Kidney glomerular epithelial cell (primary cell): ENCODE data around the gene CD109.
"Not testable (repeated sequence)": the region's sequence is repeated elsewhere in the genome, so short reads cannot be mapped to it uniquely, and the experiment has no call there.

Experiments
- DNase-seq: peaks from one replicate; lab custom pipeline; 2025; lab: John Stamatoyannopoulos, UW

The CD109 gene

DNA sequence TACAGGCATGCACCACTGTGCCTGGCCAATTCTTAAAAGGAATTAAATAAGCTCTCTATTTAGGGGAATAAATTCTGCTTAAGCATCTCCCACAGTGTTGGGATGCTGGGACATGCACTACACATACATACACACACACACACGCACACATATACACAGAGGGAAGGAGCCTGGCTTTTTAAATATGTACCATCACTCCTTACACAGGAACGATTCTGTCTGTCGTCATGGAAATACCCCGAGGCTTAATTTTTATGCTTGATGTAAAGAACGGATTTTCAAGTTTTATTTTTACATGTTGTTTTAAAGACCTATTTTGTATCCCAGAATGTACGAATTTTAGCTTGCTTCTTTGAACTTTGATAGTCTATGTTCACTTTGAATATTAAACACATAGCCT lies 95.3 kb downstream of the CD109 start:
- no peak for DNase-seq

- no peak for DNase-seq
These were observed 96.7 kb downstream of the CD109 start for GRCh38 chr6:73792738-73793137.

DNA sequence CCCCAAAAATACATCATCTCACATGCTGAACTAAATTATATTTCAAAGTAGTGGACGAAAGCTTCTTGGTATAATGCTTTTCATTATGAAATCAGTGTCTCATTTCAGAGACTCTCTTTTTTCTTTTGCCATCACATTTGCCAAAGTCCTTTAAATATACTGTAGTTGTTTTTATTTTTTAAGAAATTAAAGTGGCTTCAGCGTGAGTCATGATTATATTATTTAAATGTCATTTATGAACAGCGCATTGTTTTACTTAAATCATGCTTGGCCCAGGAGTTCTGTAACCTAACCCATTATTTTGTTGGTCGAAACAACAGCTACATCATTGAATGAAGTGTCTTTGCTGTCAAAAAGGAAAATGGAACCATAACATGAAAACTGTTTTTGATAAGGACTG lies 100.9 kb downstream of the CD109 start:
- no peak for DNase-seq

DNA sequence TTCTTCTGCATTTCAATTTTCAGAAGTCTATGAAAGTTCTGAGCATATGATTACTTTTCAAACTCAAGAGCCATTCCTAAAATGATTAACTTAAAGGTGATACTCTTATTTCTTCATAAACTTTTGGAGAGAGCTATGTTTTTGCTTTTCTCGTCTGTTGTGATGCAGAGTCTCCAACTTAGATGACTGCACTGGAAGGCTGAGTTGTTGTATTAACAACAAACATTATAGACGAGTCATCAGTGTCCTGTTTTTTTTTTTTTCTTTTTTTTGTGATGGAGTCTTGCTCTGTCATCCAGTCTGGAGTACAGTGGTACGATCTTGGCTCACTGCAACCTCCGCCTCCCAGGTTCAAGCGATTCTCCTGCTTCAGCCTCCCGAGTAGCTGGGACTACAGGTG lies 101.9 kb downstream of the CD109 start:
- DNase-seq: no peak

DNA sequence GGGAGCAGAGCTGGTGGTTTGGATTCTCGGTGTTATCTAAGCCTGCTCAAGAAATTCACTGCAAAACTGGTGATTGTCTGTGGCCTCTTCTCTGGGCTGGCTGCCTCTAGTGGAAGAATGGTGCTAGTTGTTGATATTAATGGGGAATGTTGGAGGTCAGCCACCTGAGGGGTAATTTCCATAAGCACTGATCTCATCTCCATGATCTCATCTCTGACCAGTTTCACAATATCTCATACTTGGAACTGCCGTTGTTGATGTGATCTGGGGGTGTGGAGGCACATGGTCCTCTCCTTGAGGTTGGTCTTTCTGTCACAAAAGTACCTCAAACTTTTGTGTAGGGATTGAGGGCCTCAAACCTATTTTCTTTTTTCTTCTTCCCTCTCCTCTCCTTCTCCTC lies 102.6 kb downstream of the CD109 start:
- DNase-seq: peak; percentile 73

- DNase-seq: no peak
These were observed 105.0 kb downstream of the CD109 start for GRCh38 chr6:73800997-73801396.

DNA sequence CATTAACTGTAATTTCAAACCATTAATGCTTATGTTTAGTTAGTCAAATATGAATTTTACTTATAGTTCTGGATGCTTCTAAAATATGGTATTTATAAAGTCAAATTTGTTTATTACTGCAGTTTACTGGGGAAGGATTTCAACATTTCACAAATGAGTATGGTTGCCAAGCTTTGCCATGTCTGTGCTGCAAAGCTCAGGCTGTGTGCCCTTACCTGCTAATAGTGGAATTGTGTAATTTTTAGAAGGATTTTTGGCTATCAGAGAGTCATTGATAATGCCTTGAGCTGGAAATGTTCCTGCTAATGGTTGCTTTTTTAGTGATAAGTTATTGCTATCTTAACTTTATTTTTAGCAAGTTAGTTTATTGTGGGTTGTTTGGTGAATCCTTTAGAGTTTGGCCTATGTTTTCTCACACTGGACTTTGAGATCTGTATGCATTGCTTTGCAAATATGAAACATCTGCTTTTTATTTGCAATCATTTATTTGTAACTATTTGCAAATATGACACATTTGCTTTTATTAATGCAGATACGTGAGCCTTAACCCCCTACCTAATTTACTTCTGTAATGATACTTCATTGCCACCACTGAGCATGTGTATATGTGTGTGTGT lies 105.8 kb downstream of the CD109 start:
- no peak for DNase-seq

GRCh38 chr6:73802366-73802765 lies 106.4 kb downstream of the CD109 start:
- no peak for DNase-seq

GRCh38 chr6:73803562-73804241 lies 107.7 kb downstream of the CD109 start:
- DNase-seq: no peak

GRCh38 chr6:73805221-73805620 lies 109.2 kb downstream of the CD109 start:
- DNase-seq: not testable (repeated sequence)

- not testable (repeated sequence) for DNase-seq
These were observed 110.0 kb downstream of the CD109 start for GRCh38 chr6:73805982-73806381.

GRCh38 chr6:73811706-73812105 lies 115.7 kb downstream of the CD109 start:
- DNase-seq: no peak

GRCh38 chr6:73817253-73817652 lies 121.2 kb downstream of the CD109 start:
- no peak for DNase-seq

- no peak for DNase-seq
These were observed 127.2 kb downstream of the CD109 start for GRCh38 chr6:73823046-73823735.

- no peak for DNase-seq
These were observed 127.8 kb downstream of the CD109 start for GRCh38 chr6:73823832-73824231.

- DNase-seq: no peak
These were observed 130.6 kb downstream of the CD109 start for GRCh38 chr6:73826571-73826970.

DNA sequence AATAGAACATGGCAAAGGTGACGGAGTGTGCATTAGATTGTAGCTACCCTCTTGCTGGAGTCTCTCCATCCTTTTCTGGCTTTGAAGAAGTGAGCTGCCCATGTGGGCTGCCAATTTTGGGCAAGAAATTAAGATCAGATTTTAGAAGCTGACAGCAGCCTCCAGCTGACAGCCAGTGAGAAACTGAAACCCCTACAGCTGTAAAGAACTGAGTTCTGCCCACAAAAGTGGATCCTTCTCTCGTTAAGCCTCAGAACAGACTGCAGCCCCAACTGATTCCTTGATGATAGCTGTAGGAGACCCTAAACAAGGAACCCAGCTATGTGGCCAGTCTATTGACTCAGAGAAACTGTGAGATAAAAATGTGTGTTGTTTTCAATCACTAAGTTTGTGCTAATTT lies 134.1 kb downstream of the CD109 start:
- no peak for DNase-seq

DNA sequence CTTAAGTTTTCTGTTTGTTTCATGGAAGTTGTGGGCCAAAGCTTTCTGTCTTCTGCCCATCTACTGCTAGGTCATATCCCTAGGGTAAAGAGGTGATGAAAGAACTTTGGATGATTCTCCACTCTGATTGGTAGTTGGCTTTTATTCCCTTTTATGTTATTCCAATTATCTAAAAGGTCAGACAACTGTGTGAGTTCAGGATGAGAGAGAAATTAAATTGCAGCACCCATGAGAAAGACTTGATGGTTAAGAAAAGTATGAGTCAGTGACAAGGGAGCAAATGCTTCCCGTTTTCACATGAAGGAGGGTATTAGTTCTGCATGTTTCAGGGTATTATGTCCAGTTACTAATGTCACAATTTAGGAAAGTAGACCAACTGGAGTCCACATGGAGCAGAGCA lies 136.3 kb downstream of the CD109 start:
- DNase-seq: no peak

GRCh38 chr6:73844696-73845095 lies 148.7 kb downstream of the CD109 start:
- DNase-seq: not testable (repeated sequence)

DNA sequence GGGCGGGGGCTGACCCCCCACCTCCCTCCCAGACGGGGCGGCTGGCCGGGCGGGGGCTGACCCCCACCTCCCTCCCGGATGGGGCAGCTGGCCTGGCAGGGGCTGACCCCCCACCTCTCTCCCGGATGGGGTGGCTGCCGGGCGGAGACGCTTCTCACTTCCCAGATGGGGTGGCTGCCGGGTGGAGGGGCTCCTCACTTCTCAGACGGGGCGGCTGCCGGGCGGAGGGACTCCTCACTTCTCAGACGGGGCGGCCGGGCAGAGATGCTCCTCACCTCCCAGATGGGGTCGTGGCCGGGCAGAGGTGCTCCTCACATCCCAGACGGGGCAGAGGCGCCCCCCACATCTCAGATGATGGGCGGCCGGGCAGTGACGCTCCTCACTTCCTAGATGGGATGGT lies 155.0 kb downstream of the CD109 start:
- DNase-seq: not testable (repeated sequence)

GRCh38 chr6:73854998-73855718 lies 159.2 kb downstream of the CD109 start:
- peak; percentile 28 for DNase-seq

DNA sequence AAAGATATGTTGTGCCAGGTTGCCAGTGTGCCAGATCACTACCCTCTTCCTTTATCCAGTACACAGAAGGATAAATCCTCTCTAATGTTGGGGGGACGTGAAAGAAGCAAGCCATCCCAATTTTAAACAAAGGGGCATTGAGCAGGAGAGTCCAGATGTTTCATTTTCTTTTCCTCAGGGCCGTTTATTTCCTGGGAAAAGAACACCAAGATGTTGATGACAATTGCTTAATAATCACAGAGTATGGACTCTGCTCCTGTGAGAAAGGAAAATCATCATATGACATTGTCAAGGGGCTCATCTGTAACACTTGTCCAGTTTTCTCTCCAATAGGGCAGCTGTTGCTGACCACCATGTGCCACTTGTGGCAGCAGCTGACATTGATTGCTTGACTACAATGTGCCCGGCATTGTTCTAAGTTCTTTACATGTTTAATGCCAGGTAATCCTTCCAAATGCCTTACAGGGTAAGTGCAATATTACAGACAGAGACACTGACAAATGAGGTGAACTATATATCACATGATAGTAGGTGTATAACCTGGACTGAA lies 161.4 kb downstream of the CD109 start:
- DNase-seq: no peak
